SK-N-SH (cell line): ENCODE data around the gene TANC1. TPM values are rescaled to one million over a fixed set of nuclear protein-coding genes. Genes with fewer than 3 reads are reported as not detected.

Source experiments
- CTCF ChIA-PET: fragments of 300-600, 350-600 bp; formaldehyde crosslinking; extraction: SDS; loops from one replicate; lab custom pipeline; 2021; lab: Yijun Ruan, JAX
- POLR2A ChIA-PET: fragments of 350-600 bp; sonication (Branson Sonifier 250); formaldehyde crosslinking; extraction: SDS; loops from one replicate; lab custom pipeline; 2020; ENCODE audit warnings: antibody characterized with exemption, inconsistent platforms; lab: Yijun Ruan, JAX
- DNase-seq: peaks from one replicate; pipeline ENCODE4 v3.0.0; 2012
- H2AFZ ChIP-seq: fragments of 200-600 bp; sonication (generic); 2 replicates; pipeline ENCODE4 v1.8.1; 2016; ENCODE audit warnings: antibody characterized with exemption, mild to moderate bottlenecking, low read depth
- H3F3A ChIP-seq: fragments of 200-600 bp; sonication (generic); replicated peaks from 2 replicates; pipeline ENCODE3; 2016; ENCODE audit warnings: antibody characterized with exemption, mild to moderate bottlenecking; ENCODE audit not compliant: insufficient read depth
- H3K27ac ChIP-seq, 2 experiments: fragments of 200-500 bp in 1 of 2; fragments of 200-600 bp in 1 of 2; sonication (Bioruptor generic) in 1 of 2; sonication (generic), shearing (Covaris generic) in 1 of 2; 2 replicates each; pipeline versions ENCODE4 v1.5.1 to v1.6.1; 2014 to 2016; ENCODE audit warnings: low read depth in 2 of 2, inconsistent platforms in 1 of 2, low read length in 1 of 2, mild to moderate bottlenecking in 1 of 2, mixed read lengths in 1 of 2
- H3K27me3 ChIP-seq: fragments of 200-600 bp; sonication (generic), shearing (Covaris generic); 2 replicates; pipeline ENCODE4 v1.6.1; 2016; ENCODE audit warnings: mixed run types; ENCODE audit not compliant: insufficient read depth
- H3K36me3 ChIP-seq, 2 experiments: fragments of 200-500 bp in 1 of 2; fragments of 200-600 bp in 1 of 2; sonication (Bioruptor generic) in 1 of 2; sonication (generic) in 1 of 2; replicated peaks in 1 of 2; 2 replicates each; pipeline versions ENCODE3 to v1.5.1; 2014 to 2016; ENCODE audit warnings: low read length in 1 of 2, mild to moderate bottlenecking in 1 of 2; ENCODE audit not compliant: insufficient read depth in 2 of 2, control insufficient read depth in 1 of 2
- H3K4me1 ChIP-seq, 2 experiments: fragments of 200-500 bp in 1 of 2; fragments of 200-600 bp in 1 of 2; sonication (Bioruptor generic) in 1 of 2; sonication (generic), shearing (Covaris generic) in 1 of 2; 2 replicates each; pipeline versions ENCODE4 v1.5.1 to v1.6.1; 2014 to 2016; ENCODE audit warnings: low read depth in 1 of 2, low read length in 1 of 2, mixed run types in 1 of 2; ENCODE audit not compliant: insufficient read depth in 2 of 2, control insufficient read depth in 1 of 2
- H3K4me2 ChIP-seq: fragments of 200-600 bp; sonication (generic), shearing (Covaris generic); 2 replicates; pipeline ENCODE4 v1.6.1; 2017; ENCODE audit warnings: mixed run types
- H3K4me3 ChIP-seq, 2 experiments: fragments of 200-500 bp in 1 of 2; fragments of 200-600 bp in 1 of 2; sonication (Bioruptor generic) in 1 of 2; sonication (generic), shearing (Covaris generic) in 1 of 2; 2 replicates each; pipeline versions ENCODE4 v1.5.1 to v1.8.1; 2014 to 2016; ENCODE audit warnings: low read depth in 2 of 2, inconsistent platforms in 1 of 2, low read length in 1 of 2, mild to moderate bottlenecking in 1 of 2, mixed read lengths in 1 of 2, moderate library complexity in 1 of 2
- H3K79me2 ChIP-seq: fragments of 200-600 bp; sonication (generic); 2 replicates; pipeline ENCODE4 v1.8.1; 2017; ENCODE audit warnings: mild to moderate bottlenecking; ENCODE audit not compliant: insufficient read depth
- H3K9ac ChIP-seq: fragments of 200-600 bp; sonication (generic); 2 replicates; pipeline ENCODE4 v1.6.1; 2017; ENCODE audit warnings: mixed run types
- H3K9me2 ChIP-seq: fragments of 200-600 bp; sonication (generic); 2 replicates; pipeline ENCODE4 v1.6.1; 2017; ENCODE audit warnings: mixed run types
- H3K9me3 ChIP-seq: fragments of 200-600 bp; sonication (generic); 2 replicates; pipeline ENCODE4 v1.6.1; 2017; ENCODE audit warnings: mixed run types, mild to moderate bottlenecking, moderate library complexity
- H4K20me1 ChIP-seq: fragments of 200-600 bp; sonication (generic); 2 replicates; pipeline ENCODE4 v1.6.1; 2017; ENCODE audit warnings: mild to moderate bottlenecking, mixed run types; ENCODE audit not compliant: insufficient read depth
- ELF1 ChIP-seq: IDR thresholded peaks from 2 replicates; pipeline ENCODE4 v1.4.0; 2012
- FOSL2 ChIP-seq: IDR thresholded peaks from 2 replicates; pipeline ENCODE4 v1.4.0; 2012; ENCODE audit warnings: low read depth, mild to moderate bottlenecking, moderate library complexity, borderline replicate concordance
- FOXJ3 ChIP-seq: sonication (generic); formaldehyde crosslinking; IDR thresholded peaks from 2 replicates; pipeline ENCODE4 v1.5.1; 2020; ENCODE audit warnings: mild to moderate bottlenecking, missing genetic modification reagents
- JUND ChIP-seq: IDR thresholded peaks from 2 replicates; pipeline ENCODE4 v1.4.0; 2012
- NRF1 ChIP-seq: IDR thresholded peaks from 2 replicates; pipeline ENCODE4 v1.6.1; 2012; ENCODE audit warnings: low read depth, mild to moderate bottlenecking, low read length
- RAD21 ChIP-seq: IDR thresholded peaks from 2 replicates; pipeline ENCODE4 v1.6.1; 2012; ENCODE audit warnings: mild to moderate bottlenecking, low read length
- REST ChIP-seq: IDR thresholded peaks from 2 replicates; pipeline ENCODE4 v1.6.1; 2012; ENCODE audit warnings: mild to moderate bottlenecking, low read depth, low read length, moderate library complexity
- SIN3A ChIP-seq: IDR thresholded peaks from 2 replicates; pipeline ENCODE4 v1.6.1; 2012; ENCODE audit warnings: low read depth, mild to moderate bottlenecking, low read length, moderate library complexity, borderline replicate concordance
- SMC3 ChIP-seq: IDR thresholded peaks from 2 replicates; pipeline ENCODE4 v1.6.1; 2012; ENCODE audit warnings: low read depth, low read length, improper control_type of control experiment
- YY1 ChIP-seq: IDR thresholded peaks from 2 replicates; pipeline ENCODE4 v1.4.0; 2012; ENCODE audit warnings: low read depth, mild to moderate bottlenecking
- ZBTB33 ChIP-seq: IDR thresholded peaks from 2 replicates; pipeline ENCODE4 v1.4.0; 2012; ENCODE audit warnings: low read depth, borderline replicate concordance
- WGBS: methylation state at CpG from one replicate; pipeline ENCODE4 v1.1.6; 2017; ENCODE audit warnings: low lambda C conversion rate; 5-methylcytosine and 5-hydroxymethylcytosine counted together
- polyA plus RNA-seq, 3 experiments: library from polyadenylated mRNA; depleted of rRNA; stranded (reverse); fragments of >200 nt; gene quantifications; 2 replicates each; pipeline ENCODE4 v1.2.3, GENCODE V29; 2012
- TF ChIP-seq, protein P1 (sequence below): fragments of 150-350 bp; IDR thresholded peaks from 2 replicates; pipeline ENCODE4 v1.6.1; 2016; ENCODE audit warnings: mild to moderate bottlenecking, low read depth, low read length
- TF ChIP-seq, protein P2 (sequence below): IDR thresholded peaks from 2 replicates; pipeline ENCODE4 v1.4.0; 2012; ENCODE audit warnings: low read depth, borderline replicate concordance

The TANC1 gene
- polyA plus RNA-seq, 1 of the 3 experiments (the other 2 are of a cell fraction): 19.2 TPM

GRCh38 chr2:159145745-159146354 lies 177.4 kb downstream of the TANC1 start:
- Histone ChIP-seq H3K27me3 (no peaks in the 10 kb centered on the region), H3K36me3 (peaks cover 2 to 18% of the 10 kb centered on the region in 2 experiments)
- TF ChIP-seq FOSL2 (no peak), FOXJ3 (no peak), ELF1 (no peak), REST (no peak), SMC3 (no peak), ZBTB33 (no peak), JUND (no peak), NRF1 (no peak), YY1 (no peak), RAD21 (no peak), SIN3A (no peak)
- TF ChIP-seq, protein P1, sequence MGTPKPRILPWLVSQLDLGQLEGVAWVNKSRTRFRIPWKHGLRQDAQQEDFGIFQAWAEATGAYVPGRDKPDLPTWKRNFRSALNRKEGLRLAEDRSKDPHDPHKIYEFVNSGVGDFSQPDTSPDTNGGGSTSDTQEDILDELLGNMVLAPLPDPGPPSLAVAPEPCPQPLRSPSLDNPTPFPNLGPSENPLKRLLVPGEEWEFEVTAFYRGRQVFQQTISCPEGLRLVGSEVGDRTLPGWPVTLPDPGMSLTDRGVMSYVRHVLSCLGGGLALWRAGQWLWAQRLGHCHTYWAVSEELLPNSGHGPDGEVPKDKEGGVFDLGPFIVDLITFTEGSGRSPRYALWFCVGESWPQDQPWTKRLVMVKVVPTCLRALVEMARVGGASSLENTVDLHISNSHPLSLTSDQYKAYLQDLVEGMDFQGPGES: no peak
- TF ChIP-seq, protein P2, sequence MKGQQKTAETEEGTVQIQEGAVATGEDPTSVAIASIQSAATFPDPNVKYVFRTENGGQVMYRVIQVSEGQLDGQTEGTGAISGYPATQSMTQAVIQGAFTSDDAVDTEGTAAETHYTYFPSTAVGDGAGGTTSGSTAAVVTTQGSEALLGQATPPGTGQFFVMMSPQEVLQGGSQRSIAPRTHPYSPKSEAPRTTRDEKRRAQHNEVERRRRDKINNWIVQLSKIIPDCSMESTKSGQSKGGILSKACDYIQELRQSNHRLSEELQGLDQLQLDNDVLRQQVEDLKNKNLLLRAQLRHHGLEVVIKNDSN: no peak
- TF ChIP-seq, all 33 proteins: peak for 0
- POLR2A ChIA-PET: no interaction called here
- no peak overlapping the region for H3K9ac ChIP-seq
- H3K79me2 ChIP-seq: peaks cover 9% of the 10 kb centered on the region
- peaks cover 2 to 9% of the 10 kb centered on the region in 2 experiments; a peak in 2 of 4 replicates for H3K4me1 ChIP-seq
- 91% methylated on average over 5 of the region's 5 CpGs for WGBS
- H3F3A ChIP-seq: no peaks in the 10 kb centered on the region
- H3K4me3 ChIP-seq: no peak overlapping the region
- H3K4me2 ChIP-seq: no peak overlapping the region
- H3K9me3 ChIP-seq: no peaks in the 10 kb centered on the region
- no peak overlapping the region for H2AFZ ChIP-seq
- DNase-seq: no peak
- CTCF ChIA-PET: interaction anchor here (0.6 to 1.4 kb wide), 3 partner anchors 10 to 191 kb away, joined by 3 to 4 read pairs (median 3); no protein-coding TSS in a partner anchor
- no peak overlapping the region for H3K27ac ChIP-seq
- H3K9me2 ChIP-seq: no peaks in the 10 kb centered on the region
- H4K20me1 ChIP-seq: no peaks in the 10 kb centered on the region
